ENCODE results near the gene SPDYC. TPM values are rescaled to one million over a fixed set of nuclear protein-coding genes. Genes with fewer than 3 reads are reported as not detected.
A peak's percentile ranks its signal among the peaks of the same experiment; 100 is the strongest.

SPDYC gene
- total and polyA plus RNA-seq, 2 of the 13 experiments (the other 11 are each of a cell fraction or from before 2014, with no cell fraction given), result 0.15 to 0.33 TPM

DNA sequence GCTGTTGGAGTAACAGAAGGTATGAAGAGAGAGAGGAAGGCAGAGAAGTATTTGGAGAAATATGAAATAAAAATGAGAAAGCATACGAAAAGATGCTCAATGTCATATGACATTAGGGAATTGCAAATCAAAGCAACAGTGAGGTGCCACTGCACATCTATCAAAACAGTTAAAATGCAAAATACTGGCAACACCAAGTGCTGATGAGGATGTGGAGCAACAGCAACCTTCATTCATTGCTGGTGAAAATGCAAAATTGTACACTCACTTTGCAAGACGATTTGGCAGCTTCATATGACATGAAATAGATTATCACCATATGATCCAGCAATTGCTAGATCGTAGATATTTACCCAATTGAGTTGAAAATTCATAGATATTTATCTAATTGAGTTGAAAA, 9.4 kb upstream of the SPDYC start:
- POLR2A ChIA-PET, result no interaction called here

DNA sequence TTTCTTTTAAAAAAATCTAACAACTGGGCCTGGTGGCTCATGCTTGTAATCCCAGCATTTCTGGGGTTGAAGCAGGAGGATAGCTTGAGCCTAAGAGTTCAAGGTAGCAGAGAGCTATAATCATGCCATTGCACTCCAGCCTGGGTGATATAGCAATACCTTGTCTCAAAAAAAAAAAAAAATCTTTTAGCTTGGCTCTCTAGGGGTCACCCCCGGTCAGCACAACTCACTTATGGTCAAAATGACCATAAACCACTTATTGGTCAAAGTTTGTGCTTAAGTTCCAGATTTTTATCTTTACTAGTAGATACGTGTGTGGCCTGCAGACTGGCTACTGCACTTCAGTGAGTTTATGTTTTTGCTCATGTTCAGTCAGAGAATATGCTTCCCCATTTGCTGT, 6.3 kb upstream of the SPDYC start:
- H3K4me2 ChIP-seq (ENCODE audit: low read depth, low read length), result 0 out of 2 replicates have a peak overlapping the region, but pooled peaks have one; percentile 4
- H4K20me1 ChIP-seq (ENCODE audit: insufficient read depth, low read length), result no peaks in the 10 kb centered on the region
- no peaks in the 10 kb centered on the region for H3K79me2 ChIP-seq (ENCODE audit: insufficient read depth, low read length)
- no TSS peak for BruUV-seq (replicated peaks)
- H2AFZ ChIP-seq (ENCODE audit: low read length), result no peak overlapping the region
- in situ Hi-C loops (cut with HindIII; ENCODE audit: extremely low pct_ligation_motif_present, low pct_unique_long_range_greater_than_20kb) (no loop called here), intact Hi-C loops (cut with micrococcal nuclease; ENCODE audit: unreplicated experiment) (no loop called here)
- H3K36me3 ChIP-seq (replicated peaks in 1 of 2; ENCODE audit: control insufficient read depth in 1 of 2, insufficient read depth in 2 of 2, low read length in 2 of 2), result no peaks in the 10 kb centered on the region
- CTCF ChIA-PET (ENCODE audit: low intra/inter-chr PET ratio, low total read pairs), result no interaction called here
- no peak overlapping the region for H3K9ac ChIP-seq (ENCODE audit: insufficient read depth, low read depth, low read length)
- peak; percentile 28 for FAIRE-seq
- ATAC-seq, result peak; percentile 33; the same call in 2 of the 3 replicates
- POLR2A ChIA-PET, result interaction anchor here (1.2 to 3.9 kb wide), 3 partner anchors 19 to 52 kb away, joined by 3 to 105 read pairs (median 3); partner anchors contain the start of genes SYVN1 and TM7SF2
- no peaks in the 10 kb centered on the region for H3K27me3 ChIP-seq (ENCODE audit: control insufficient read depth in 1 of 2, insufficient read depth in 2 of 2, low read length in 2 of 2)
- H3K9me3 ChIP-seq (ENCODE audit: low read length), result no peaks in the 10 kb centered on the region
- DNase-seq (ENCODE audit: low spot score), result peak; percentile 20
- WGBS (ENCODE audit: low lambda C conversion rate), result 4% methylated on average over 2 of the region's 2 CpGs
- H3K4me3 ChIP-seq (replicated peaks in 1 of 3; ENCODE audit: insufficient read depth in 1 of 3, low read depth in 2 of 3, low read length in 3 of 3), result no peak overlapping the region
- peaks cover 54% of the 10 kb centered on the region for H3K4me1 ChIP-seq (ENCODE audit: insufficient read depth, low read length)
- H3K27ac ChIP-seq (ENCODE audit: extremely low read length, insufficient read depth, low read length), result peak overlapping the region; percentile 99
- TF ChIP-seq MED1 (CRISPR knock-in tag; IDR thresholded peaks at IDR 0.05), result 0 out of 2 replicates have a peak, but pooled peaks have one; percentile 15
- TF ChIP-seq, protein P1, sequence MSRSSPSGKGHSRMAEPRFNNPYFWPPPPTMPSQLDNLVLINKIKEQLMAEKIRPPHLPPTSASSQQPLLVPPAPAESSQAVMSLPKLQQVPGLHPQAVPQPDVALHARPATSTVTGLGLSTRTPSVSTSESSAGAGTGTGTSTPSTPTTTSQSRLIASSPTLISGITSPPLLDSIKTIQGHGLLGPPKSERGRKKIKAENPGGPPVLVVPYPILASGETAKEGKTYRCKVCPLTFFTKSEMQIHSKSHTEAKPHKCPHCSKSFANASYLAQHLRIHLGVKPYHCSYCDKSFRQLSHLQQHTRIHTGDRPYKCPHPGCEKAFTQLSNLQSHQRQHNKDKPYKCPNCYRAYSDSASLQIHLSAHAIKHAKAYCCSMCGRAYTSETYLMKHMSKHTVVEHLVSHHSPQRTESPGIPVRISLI (CRISPR knock-in tag; IDR thresholded peaks at IDR 0.05; ENCODE audit: borderline replicate concordance), result peak; percentile 51; the same call in 1 of the 2 replicates
- 0 out of 2 replicates have a peak, but pooled peaks have one; percentile 15 for TF ChIP-seq RXRB (CRISPR knock-in tag; IDR thresholded peaks at IDR 0.05; ENCODE audit: borderline replicate concordance)
- 0 out of 2 replicates have a peak, but pooled peaks have one; percentile 31 for TF ChIP-seq ZSCAN12 (CRISPR knock-in tag; IDR thresholded peaks at IDR 0.05)

More for the DNA sequence above, 9.4 kb upstream of the SPDYC start:
- no peak for TF ChIP-seq ZNF891 (CRISPR knock-in tag; IDR thresholded peaks at IDR 0.05)
- no peak for TF ChIP-seq KDM2A (CRISPR knock-in tag; IDR thresholded peaks at IDR 0.05; ENCODE audit: borderline replicate concordance, low read depth)
- TF ChIP-seq MIER3 (CRISPR knock-in tag; IDR thresholded peaks at IDR 0.05; ENCODE audit: borderline replicate concordance), result no peak
- no peak for TF ChIP-seq ZNF562 (CRISPR knock-in tag; IDR thresholded peaks at IDR 0.05; ENCODE audit: borderline replicate concordance)
- TF ChIP-seq ZNF292 (CRISPR knock-in tag; IDR thresholded peaks at IDR 0.05; ENCODE audit: borderline replicate concordance, low read depth), result no peak
- TF ChIP-seq SMAD9 (CRISPR knock-in tag; IDR thresholded peaks at IDR 0.05), result no peak
- no peak for TF ChIP-seq ZNF674 (CRISPR knock-in tag; IDR thresholded peaks at IDR 0.05; ENCODE audit: low read depth)
- TF ChIP-seq, protein P2, sequence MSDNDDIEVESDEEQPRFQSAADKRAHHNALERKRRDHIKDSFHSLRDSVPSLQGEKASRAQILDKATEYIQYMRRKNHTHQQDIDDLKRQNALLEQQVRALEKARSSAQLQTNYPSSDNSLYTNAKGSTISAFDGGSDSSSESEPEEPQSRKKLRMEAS (IDR thresholded peaks at IDR 0.05), result no peak
- no peak for TF ChIP-seq NCOA2 (CRISPR knock-in tag; IDR thresholded peaks at IDR 0.05)
- no peak for TF ChIP-seq FOXJ3 (CRISPR knock-in tag; IDR thresholded peaks at IDR 0.05; ENCODE audit: borderline replicate concordance)
- TF ChIP-seq ZNF263 (CRISPR knock-in tag; IDR thresholded peaks at IDR 0.05), result no peak
- TF ChIP-seq ZNF530 (CRISPR knock-in tag; IDR thresholded peaks at IDR 0.05; ENCODE audit: low read depth), result no peak
- TF ChIP-seq FOXK1 (CRISPR knock-in tag; IDR thresholded peaks at IDR 0.05; ENCODE audit: borderline replicate concordance, low read depth), result no peak
- TF ChIP-seq KDM6A (CRISPR knock-in tag; IDR thresholded peaks at IDR 0.05; ENCODE audit: low read depth), result no peak
- no peak for TF ChIP-seq FLYWCH1 (CRISPR knock-in tag; IDR thresholded peaks at IDR 0.05)
- no peak for TF ChIP-seq SMAD1 (CRISPR knock-in tag; IDR thresholded peaks at IDR 0.05; ENCODE audit: borderline replicate concordance, low read depth)
- no peak for TF ChIP-seq MTA1 (CRISPR knock-in tag; IDR thresholded peaks at IDR 0.05; ENCODE audit: borderline replicate concordance)
- TF ChIP-seq YEATS4 (CRISPR knock-in tag; IDR thresholded peaks at IDR 0.05; ENCODE audit: borderline replicate concordance), result no peak
- CTCF ChIA-PET (ENCODE audit: low intra/inter-chr PET ratio, low total read pairs), result no interaction called here
- H3K79me2 ChIP-seq (ENCODE audit: insufficient read depth, low read length), result no peaks in the 10 kb centered on the region
- no peak overlapping the region for H3K9ac ChIP-seq (ENCODE audit: insufficient read depth, low read depth, low read length)
- intact Hi-C loops (cut with micrococcal nuclease; ENCODE audit: unreplicated experiment), result no loop called here
- H3K4me2 ChIP-seq (ENCODE audit: low read depth, low read length), result no peak overlapping the region
- no peaks in the 10 kb centered on the region for H3K36me3 ChIP-seq (replicated peaks in 1 of 2; ENCODE audit: control insufficient read depth in 1 of 2, insufficient read depth in 2 of 2, low read length in 2 of 2)
- no peak overlapping the region for H3K27ac ChIP-seq (ENCODE audit: extremely low read length, insufficient read depth, low read length)
- FAIRE-seq (no peak), ATAC-seq (no peak), DNase-seq (ENCODE audit: low spot score) (no peak)
- no peaks in the 10 kb centered on the region for H3K9me3 ChIP-seq (ENCODE audit: low read length)
- no peaks in the 10 kb centered on the region for H4K20me1 ChIP-seq (ENCODE audit: insufficient read depth, low read length)
- no peak overlapping the region for H3K4me3 ChIP-seq (replicated peaks in 1 of 3; ENCODE audit: insufficient read depth in 1 of 3, low read depth in 2 of 3, low read length in 3 of 3)
- no peaks in the 10 kb centered on the region for H3K27me3 ChIP-seq (ENCODE audit: control insufficient read depth in 1 of 2, insufficient read depth in 2 of 2, low read length in 2 of 2)
- in situ Hi-C loops (cut with HindIII; ENCODE audit: extremely low pct_ligation_motif_present, low pct_unique_long_range_greater_than_20kb), result no loop called here
- WGBS (ENCODE audit: low lambda C conversion rate), result 34% methylated on average over 3 of the region's 3 CpGs
- peaks cover 27% of the 10 kb centered on the region for H3K4me1 ChIP-seq (ENCODE audit: insufficient read depth, low read length)
- BruUV-seq (replicated peaks), result no TSS peak
- H2AFZ ChIP-seq (ENCODE audit: low read length), result no peak overlapping the region

Measured in HepG2 (cell line).